Stimulated activated CD4-positive, alpha-beta T cell treated with anti-CD3 and anti-CD28 coated beads, Interleukin-12 subunit alpha, Interleukin-12 subunit beta, amount 100 ng/mL, for 4 hours (primary cell): Measurements from ENCODE around the gene IDI1.
"Not testable (repeated sequence)": the region's sequence is repeated elsewhere in the genome, so short reads cannot be mapped to it uniquely, and the experiment has no call there.

ENCODE experiments used
- DNase-seq: peaks from one replicate; pipeline ENCODE4 v3.0.0-alpha.2; 2020

Gene IDI1

DNA sequence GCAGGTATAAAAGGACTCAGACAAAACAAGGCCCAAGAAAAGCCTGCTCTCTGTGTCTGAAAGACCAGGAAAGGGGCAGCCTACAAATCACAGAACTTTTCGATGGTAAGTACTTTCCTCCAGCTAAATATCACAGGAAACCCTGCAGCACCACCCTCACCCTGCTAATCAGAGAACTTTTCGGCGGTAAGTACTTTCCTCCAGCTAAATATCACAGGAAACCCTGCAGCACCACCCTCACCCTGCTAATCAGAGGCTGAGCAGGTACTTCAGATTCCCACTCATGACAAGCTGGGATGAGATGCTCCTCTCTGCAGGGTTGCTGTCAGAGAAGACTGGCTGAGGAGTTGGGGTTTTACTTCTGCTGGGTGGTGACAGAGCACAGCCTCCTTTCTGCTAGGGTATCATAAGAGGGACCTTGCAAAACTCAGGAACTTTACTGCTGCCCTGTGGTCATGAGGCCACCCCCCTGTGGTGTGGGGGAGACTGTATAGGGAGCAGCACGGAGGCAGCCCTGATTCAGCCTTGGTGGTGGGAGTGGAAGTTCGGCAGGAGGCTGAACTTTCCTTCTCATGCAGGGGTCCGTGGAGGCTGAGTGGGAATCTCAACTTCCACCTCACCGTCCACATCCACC is 14.4 kb upstream of the IDI1 start:
- no peak for DNase-seq

DNA sequence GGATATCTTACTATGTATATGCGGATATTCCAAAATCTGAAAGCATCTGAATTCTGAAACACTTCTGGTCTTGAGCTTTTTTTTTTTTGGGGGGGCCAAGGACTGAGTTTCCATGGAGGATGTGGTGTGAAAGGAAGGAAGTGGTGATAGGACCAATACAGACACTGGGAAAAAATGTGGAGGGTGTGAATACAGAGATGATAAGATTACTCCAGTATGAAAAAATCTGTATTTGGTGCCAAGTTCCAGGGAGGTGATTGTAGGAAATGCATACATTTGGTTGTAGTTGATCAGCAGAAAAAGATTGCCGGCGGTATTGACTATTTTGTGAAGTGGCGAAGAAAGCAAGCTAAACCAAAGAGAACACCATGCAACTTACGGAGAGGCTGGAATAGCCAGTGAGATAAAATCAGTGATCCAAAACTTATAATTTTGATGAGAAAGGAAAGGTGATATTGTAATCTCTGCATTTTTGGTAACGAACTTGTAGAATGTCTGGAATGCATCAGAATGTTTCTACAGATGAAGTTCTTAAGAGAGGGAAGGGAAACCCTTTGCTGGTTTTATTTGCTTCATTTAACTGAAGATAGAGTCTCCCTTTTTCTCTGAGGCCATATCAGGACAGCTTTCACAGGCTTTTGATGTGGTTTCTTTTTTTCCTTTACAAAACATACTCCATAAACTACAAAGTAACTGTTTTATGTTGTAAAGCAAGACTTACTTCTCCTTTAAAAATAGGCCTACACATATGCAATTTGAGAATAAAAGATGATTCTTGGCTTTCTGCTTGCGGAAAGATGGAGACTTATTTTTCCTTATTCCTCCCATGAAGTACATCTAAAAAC is 13.2 kb upstream of the IDI1 start:
- DNase-seq: no peak

DNA sequence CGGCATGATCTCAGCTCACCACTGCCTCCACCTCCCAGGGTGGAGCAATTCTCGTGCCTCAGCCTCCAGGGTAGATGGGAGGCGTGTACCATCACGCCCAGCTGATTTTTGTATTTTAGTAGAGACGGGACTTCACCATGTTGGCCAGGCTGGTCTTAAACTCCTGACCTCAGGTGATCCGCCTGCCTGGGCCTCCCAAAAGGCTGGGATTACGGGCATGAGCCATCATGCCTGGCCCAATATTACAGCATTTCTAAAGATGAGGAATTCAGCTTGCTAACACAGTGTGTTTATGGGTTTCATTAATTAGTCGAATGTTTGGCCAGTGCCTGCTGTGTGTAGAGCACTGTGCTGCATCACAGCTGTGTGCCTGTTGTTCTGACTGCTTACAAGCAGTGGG is 11.0 kb upstream of the IDI1 start:
- DNase-seq: no peak

DNA sequence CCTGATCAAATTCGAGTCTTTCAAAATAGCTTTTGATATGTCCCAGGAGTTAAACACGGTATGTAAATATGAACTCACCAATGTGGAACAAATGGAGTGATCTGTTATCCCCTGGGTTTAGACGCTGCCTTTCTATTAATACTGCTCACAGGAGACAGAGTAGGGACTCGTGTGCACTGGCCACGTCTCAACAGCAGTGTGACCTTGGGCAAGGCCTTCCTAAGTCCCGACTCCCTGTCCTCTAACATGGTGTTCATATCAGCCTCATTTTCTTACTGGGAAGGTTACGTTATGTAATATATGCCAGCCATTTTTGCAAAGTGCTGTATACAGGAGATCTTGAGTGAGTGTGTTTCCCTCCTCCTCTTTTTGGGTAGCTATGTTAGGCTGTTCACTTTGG is 9.1 kb upstream of the IDI1 start:
- DNase-seq: no peak

DNA sequence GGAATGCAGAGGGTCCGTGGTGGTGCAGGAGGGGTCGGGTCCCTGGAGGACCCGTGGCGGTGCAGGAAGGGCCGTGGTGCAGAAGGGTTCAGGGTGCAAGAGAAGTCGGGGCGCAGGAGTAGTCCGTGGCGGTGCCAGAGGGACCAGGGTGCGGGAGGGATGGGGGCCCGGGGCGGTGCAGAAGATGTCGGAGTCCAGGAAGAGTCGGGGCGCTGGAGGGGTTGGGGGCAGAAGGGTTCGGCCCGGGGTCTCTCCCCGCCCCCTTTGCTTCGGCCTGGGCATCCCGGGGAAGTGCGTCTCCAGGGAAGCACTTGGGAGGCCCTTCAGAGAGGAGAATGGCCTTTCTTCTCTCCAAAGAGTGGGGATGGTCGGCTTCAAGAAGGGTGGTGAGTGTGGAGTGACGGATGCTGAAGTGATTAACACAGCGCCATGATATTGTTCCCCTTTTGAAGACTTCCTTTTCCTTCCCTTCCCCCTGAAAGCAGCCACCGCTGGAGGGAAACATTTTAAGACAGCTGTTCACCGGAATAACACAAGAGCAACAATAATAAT is 8.3 kb upstream of the IDI1 start:
- no peak for DNase-seq

DNA sequence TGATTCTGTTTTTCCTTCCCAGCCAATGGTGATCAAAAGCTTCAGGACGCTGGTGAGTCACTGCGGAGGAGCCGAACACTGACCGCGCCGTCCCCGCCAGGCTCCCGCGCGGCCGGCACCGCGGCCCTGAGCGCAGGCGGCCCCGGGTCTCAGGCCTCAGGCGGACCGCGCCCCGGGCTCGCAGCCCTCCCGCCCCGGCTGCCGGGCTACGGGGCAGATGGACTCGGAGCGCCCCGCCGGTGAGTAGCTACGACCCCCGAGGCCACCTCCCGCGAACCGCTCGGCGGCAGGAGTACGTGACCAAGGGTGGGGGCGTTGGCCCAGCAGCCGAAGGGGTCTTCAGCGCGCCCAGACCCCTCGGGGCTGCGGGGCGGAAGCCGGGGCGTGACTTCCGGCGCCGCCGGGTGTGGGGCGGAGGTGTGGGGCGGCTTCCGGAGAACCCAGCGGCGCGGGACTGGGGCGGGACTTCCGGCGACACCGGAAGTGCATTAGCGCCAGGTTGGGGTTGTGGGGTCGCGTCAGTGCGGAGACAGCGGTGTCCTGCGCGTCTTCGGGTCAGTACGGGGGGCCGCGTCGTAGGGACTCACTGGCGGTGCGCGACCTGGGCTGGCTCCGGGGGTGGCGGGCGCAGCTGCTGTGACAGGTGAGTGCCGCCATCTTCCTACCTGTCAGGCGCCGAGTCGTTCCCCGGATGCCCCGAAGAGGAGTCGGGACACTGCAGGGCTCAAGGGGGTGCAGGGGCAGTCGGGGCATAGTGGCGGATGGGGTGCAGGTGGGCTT is 7.6 kb upstream of the IDI1 start, which contains the start of gene WDR37:
Gene WDR37 (plus strand): TSS at position 60 of the 780 bp plus-strand sequence. CDS start 15,771 bp downstream, outside the sequence.
- DNase-seq: peak; percentile 90

DNA sequence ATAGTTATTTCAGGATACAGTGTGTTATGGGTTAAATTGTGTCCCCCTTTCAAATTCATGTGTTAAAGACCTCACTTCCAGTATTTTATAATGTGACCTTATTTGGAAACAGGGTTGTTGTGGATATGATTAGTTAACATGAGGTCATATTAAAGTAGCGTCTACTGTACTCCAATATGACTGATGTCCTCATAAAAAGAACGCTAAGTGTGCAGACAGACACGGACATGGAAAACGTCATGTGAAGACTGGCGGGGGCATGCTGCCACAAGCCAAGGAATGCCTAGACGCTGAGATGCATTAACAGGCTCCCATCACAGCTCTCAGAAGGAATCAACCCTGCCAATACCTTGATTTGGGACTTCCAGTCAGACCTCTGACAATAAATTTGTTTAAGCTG is 5.8 kb upstream of the IDI1 start:
- no peak for DNase-seq

DNA sequence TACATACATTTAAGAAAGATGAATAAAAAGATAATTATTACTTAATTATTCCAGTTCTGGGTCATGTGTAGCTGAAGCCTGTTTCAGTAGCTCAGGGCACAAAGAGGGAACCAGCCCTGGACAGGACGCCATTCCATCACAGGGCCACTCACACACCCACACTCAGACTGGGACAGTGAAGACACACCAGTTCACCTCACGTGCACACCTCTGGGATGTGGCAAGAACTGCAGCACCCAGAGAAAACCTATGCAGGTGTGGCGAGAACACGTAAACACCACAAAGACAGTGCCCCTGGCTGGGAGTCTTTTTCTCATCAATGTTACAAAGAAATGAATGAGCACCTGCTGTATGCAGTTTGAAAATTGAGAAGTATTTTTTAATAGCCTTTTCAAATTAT is 1.6 kb upstream of the IDI1 start:
- no peak for DNase-seq

DNA sequence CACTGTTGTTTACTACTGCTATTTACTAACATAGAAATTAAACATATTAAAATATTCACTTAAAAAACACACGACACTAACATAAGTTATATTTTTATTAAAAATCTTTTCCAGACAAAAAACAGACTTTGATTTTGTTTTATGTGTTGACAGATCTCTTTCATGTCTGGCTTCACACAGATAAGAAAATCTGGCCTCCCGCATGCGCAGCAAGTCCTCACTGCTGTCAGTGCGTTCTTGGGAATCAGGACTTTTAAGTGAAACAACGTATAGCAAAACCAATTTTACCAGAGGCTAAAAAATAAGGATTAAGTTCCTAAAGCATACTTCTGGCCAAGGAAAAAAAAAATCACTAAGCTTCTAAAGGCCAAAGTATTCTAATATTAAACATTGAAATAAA is 1.2 kb upstream of the IDI1 start:
- no peak for DNase-seq

DNA sequence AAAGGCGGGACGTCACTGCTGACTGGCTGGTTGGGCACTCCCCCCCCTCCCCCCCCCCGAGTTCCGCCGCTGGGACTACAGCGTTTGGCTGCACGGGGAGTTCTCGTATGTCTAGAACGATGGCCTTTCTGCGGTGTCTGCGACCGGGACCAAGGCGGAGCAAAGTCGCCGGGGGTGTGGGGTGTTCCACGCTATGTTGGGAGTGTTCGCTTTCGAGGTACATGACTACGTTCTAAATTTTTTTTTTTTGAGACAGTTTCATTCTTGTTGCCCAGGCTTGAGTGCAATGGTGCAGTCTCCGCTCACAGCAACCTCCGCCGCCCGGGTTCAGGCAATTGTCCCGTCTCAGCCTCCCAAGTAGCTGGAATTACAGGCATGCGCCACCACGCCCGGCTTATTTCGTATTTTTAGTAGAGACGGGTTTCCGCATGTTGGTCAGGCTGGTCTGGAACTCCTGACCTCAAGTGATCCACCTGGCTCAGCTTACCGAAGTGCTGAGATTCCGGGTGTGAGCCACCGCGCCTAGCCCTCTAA is 573 bp upstream of the IDI1 start:
- no peak for DNase-seq

DNA sequence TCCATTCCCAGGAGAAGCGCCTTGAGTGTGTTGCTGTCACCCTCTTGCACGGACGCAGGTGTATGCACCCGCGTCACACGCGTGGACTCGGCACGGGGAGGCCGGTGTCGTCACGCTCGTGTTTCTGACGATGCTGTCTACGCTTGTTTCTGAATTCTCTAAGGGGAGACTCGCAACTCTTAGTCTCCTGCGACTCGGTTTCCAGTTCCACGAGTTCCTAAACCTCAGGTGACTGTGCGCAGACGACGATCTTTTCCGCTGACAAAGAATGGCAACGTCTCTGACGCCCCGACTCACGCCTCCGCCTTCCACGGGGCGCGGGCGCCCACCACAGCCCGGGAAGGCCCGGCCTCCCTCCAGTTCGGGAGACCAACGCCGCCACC is 579 bp downstream of the IDI1 start:
- DNase-seq: no peak

DNA sequence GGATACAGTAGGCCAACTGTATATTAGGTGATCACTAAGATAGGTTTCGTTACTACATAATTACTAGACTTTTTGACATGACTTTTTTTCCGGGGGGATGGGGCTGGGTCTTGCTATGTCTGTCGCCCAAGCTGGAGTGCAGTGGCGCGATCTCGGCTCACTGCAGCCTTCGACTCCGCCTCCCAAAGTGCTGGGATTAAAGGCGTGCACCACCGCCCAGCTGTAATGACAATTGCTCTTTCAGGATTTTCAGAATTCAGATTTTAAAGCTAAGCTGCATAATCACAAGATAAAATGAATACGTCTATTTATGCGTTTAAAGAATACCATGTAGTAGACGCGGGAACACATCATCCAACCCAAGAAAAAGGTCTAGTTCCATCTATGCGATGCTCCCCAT is 982 bp downstream of the IDI1 start:
- DNase-seq: no peak

DNA sequence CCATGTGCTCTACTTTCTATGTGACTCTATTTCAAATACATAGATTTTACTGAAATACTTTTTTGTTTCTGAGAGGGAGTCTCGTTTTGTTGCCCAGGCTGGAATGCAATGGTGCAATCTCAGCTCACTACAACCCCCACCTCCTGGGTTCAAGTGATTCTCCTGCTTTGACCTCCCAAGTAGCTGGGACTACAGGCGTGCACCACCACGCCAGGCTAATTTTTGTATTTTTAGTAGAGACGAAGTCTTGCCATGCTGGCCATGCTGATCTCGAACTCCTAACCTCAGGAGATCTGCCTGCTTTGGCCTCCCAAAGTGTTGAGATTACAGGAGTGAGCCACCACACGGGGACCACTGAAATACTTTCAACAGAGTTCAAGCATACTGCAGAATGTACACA is 3.5 kb downstream of the IDI1 start:
- no peak for DNase-seq

DNA sequence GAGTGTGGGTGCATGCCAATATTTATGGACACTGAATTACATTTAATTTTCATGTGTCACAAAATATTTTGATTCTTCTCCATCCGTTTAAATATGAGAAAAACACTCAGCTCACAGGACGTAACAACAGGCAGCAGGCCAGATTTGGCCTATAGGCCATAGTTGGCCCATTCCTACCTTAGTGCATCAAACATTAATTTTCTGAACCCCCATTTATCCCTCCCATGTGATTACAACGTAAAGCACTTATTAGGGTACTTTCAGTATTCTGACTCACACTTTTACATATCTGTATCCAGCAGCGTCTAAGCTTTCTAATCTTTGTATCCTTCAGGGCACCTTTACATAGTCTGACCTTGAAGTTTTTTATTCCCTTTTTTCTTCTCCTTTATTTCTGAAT is 4.0 kb downstream of the IDI1 start:
- DNase-seq: no peak

DNA sequence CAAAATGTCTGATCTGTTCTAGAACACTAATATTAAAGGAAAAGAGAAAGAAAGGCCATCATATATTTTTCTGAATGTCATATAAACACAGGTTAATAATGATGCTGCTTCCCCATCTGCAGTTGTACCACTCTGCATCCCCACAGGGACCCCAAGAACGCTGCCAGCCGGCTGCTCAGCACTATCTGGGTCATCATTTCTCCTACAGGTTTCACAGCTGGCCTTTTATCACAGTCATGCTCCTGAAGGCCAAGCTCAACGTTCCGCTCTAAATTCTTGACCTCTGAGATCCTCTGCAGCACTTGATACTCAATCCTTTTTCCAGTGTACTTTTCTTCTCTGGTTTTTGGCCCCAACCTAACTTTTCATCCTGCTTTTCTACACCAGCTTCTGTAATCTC is 4.8 kb downstream of the IDI1 start:
- no peak for DNase-seq

DNA sequence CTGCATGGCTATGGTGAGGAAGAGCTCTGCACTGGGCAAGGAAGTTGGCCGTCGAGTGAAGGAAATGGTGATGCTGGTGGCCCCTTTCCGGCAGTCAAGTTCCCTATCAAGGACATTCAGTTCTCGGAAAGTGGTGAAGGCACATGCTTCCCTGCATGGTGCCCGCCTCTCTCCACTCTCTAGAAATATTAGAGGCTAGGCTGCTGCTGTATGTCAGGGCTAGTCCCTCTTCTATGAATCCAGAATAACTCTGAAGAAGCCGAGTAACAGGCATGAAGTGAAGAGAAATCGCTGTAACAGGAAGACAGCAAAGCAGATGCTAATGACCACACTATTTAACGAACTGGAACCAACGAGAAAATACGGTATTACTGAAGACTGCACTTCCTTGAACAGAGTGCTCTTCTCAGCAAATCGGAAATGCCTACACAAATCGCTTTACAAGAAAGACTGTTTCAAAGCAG is 5.4 kb downstream of the IDI1 start:
- DNase-seq: no peak

DNA sequence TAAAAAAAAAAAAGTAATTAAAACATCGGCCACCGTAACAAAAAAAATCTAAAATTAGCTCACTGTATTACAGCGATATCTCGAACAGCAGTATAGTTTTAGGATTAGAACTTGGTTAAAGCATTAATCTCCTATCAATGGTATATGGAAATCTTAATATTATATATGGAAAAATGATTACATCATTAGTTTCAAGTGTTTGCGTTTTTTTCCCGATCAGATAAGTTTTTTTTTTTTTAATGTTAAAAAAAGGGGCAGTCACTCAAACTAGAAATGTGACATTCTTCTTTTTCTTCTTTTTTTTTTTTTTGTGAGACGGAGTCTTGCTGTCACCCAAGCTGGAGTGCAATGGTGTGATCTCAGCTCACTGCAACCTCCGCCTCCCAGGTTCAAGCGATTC is 7.4 kb downstream of the IDI1 start:
- DNase-seq: no peak

DNA sequence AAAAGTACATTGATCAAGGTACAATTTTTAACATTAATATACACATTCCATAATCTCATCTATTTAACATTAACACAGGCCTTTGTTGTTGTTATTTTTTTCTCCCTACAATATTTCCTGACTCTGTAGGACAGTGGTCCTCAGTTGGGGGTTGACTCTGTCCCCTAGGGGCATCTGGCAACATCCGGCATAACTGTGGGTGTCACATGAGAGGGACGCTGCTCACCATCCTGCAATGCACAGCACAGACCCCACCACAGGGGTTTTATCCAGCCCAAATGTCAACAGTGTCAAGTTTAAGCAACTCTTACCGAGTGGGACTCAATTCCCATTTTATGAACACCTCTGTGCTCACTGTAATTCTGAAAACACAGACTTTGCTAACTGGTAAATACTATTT is 8.8 kb downstream of the IDI1 start:
- no peak for DNase-seq

DNA sequence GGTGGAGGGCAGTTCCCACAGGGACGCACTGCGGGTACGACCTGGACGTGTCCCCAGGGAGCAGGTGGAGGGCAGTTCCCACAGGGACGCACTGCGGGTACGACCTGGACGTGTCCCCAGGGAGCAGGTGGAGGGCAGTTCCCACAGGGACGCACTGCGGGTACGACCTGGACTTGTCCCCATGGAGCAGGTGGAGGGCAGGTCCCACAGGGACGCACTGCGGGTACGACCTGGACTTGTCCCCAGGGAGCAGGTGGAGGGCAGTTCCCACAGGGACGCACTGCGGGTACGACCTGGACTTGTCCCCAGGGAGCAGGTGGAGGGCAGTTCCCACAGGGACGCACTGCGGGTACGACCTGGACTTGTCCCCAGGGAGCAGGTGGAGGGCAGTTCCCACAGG is 10.2 kb downstream of the IDI1 start:
- DNase-seq: not testable (repeated sequence)

DNA sequence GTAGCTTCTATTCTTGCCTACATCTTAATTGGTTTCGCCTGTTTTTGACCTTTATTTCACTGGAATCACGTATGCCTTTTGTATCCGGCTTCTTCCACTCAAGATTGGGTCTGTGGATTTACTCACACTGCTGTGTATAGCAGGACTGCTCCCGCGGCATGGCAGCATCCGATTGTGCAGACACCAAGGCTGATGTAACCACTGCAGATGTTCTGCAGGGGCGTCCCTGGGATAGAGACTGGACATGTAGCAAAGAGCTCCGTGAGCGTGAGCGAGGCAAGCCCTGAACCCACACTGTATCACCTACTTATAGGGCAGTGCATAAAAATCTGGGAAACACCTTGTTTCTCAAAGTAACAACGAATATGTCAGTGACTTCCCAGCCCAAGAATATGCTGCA is 11.8 kb downstream of the IDI1 start:
- no peak for DNase-seq

DNA sequence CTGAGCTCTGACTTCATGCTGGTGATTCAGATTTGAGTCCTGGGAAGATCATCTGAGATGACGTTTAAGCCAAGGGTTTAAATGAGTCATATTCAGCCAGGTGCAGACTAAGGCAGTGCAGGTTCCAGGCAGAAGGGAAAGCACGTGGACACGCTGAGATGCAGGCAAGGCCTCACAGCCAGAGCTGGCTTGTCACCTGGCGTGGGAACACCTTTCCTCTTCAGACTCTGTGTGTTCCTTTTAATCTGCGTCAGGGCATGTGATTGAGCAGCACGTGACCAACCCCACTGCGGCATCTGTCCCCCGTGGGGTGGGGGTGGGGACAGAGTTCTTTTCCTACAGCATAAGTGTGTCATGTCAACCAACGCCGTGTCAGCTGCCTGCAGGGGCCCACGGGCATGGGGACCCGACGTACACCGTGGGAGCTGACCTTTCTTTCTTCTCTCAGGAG is 12.6 kb downstream of the IDI1 start:
- DNase-seq: no peak

DNA sequence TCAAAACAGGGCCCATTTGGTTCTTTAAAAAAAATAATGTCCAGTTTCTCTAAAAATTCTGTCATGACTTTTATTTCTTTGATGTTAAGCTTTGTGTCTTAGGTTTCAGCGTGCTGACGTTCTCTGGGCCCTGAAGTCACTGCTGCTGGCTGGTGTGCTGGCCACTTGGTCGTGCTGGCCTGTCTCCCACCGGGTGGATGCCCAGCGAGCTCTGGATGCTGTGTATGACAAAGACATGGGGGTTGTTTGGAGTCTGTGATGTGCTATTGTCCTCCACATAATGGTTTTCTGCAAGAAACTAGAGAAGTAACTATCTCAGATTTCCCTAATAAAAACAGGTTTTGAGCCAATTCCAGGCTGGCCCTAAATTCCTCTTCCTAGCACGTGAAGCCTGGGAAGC is 13.7 kb downstream of the IDI1 start:
- no peak for DNase-seq

DNA sequence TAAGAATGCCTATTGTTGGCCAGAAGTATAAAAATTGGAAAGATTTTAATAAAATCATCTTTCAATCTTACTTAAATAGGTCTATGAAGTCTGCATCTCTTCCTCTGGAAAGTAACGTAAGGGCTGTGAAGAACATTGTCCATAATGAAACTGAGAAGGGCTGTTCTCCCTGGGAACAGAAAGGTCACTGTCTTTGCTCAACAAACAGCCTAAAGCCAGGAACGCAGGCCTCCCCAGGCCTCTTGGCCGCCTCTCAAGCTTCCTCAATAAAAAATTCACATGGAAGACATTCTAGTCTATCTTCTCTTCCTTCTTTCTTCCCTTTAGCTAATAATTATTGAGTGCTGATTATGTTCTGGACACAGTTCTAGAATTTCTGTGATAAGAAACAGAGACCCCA is 14.2 kb downstream of the IDI1 start:
- no peak for DNase-seq
